Stimulated activated CD4-positive, alpha-beta T cell treated with anti-CD3 and anti-CD28 coated beads, TNF-alpha, amount 100 ng/mL, for 24 hours (primary cell): Measurements from ENCODE around the gene NDUFAF8.

Source experiments
- DNase-seq, 3 experiments: peaks; one replicate each; pipeline ENCODE4 v3.0.0-alpha.2; 2020; ENCODE audit warnings: low read depth in 3 of 3

Gene NDUFAF8

GRCh38 chr17:81251709-81252301, 12.7 kb downstream of the NDUFAF8 start:
- DNase-seq = no peak

DNA sequence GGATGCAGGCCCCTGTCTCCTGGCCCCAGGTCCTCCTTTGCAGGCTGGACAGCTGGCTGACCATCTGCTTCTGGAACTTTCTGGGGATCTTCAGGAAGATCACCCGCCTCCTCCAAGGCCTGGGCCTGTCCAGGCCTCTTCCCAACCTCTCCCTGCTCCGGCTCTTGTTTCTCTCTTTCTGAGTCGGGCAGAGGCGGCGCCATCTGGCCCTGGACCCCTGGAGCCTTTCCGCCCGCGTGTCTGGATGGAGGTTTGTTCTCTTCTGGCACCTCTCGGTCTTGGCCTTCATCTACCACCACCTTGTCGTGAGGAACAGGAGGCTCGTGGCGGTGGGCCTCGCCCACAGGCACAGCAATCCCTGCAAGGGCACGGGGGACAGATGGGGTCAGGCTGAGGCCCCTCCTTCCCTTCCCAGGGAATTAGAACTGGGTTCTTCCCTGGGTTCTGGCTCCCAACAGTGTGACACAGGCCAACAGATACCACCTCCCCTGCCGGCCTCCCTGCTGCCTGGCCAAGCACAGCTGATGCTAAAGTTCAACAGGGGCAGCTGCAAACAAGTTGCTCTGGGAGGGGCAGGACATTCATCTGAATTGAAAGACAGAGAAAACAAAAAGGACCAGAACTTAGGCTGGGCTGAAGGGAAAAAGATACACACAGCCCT, 13.3 kb downstream of the NDUFAF8 start:
- DNase-seq = no peak

DNA sequence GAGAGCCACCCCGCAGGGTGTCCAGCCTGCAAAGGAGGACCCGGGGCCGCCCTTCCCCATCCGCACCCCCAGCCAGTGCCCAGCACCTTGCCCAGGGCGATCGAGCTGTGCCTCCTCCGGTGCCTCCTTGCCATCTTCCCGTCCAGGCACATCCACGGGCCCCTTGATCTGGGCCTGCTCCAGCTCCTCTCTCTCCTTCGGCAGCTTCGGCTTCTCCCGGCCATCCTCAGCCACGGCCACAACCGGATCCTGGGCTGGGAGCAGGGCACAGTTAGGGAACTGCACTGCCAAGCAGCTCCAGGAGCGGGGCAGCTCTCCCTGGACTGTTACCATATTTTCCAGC, 13.8 kb downstream of the NDUFAF8 start:
- DNase-seq = no peak

GRCh38 chr17:81253358-81254131, 14.4 kb downstream of the NDUFAF8 start:
- DNase-seq = peak; percentile 22 to 47 (median 40)

DNA sequence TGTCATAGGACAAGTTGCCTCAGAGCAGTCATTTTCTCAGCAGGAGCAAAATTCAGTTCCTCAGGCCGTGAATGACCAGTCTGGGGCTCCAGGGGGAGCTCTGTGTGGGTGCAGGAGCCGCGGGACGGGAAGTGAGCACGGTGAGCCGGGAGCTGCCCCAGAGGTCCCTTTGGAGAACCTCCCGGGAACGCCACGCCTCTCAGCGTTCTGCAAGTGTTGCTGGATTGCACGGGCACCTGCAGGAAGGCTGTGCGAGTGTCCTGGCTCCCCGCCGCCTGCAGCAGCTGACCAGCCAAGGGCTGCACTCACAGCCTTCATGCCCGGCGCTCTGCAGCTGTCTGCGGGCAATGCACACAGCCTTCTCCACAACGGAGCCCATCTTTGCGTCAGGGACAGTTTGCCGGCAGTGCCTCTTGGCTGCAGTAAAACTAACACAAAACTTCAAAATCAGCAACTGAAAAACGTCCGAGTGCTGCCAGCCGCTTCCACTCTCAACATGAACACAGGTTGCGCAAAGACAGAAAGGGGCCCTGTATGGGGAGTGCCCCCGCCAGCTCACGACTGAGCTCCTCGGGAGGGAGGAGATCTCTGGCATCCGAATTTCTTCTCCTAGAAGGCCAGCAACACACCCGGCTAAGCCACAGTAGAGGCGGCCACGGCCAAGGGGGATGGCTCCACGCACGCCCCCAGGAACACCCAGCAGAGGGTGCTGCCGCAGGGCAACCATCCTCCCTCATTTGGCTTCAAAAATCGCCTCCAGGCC, 16.0 kb downstream of the NDUFAF8 start:
- DNase-seq = no peak

DNA sequence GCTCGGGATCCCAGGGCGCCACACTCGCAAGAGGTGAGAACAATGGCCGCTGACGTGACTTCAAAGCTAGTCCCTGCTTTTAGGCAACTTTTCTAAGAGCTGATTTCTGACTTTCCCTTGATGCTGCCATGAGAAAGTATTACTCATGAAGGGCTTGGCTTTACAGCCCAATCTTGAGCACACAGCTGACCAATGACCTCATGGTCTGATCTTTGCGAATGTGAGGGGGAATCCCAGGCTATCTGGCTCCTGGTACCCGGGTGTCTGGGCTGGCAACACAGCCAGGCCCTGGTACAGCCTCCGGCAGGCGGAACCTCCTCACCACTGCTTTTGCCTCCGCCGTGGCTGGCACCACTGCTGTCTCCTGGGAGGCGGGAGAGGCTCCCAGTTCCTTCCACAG, 17.5 kb downstream of the NDUFAF8 start:
- DNase-seq = no peak

GRCh38 chr17:81257533-81257932, 18.4 kb downstream of the NDUFAF8 start:
- DNase-seq = no peak

- no peak for DNase-seq
Observed at GRCh38 chr17:81258292-81258691, 19.2 kb downstream of the NDUFAF8 start.

DNA sequence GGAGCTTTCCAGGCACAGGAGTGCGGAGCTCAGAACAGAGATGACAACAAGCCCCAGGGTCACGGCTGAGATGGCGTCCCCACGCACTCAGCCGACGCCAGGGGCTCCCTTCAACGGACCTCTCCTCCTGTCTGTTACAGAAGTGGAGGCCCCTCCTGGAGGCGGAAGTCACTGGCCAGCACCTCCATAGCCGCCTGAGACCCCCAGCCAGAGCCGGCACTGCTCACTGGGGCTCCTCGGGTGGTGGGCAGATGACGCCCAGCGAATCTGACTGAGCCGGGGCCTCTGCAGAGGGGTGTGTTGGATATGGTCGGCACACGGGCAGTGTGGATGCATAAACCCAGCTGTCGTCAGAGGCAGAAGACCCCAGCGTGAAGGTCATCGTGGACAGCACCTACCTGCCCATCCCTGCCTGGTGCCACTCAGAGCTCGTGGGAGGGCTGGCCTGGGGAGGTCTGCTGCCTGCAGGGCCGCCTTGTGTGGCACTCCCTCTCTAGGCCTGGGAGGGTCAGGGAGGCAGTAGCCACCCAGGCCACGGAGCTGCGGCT, 20.0 kb downstream of the NDUFAF8 start:
- DNase-seq = no peak

DNA sequence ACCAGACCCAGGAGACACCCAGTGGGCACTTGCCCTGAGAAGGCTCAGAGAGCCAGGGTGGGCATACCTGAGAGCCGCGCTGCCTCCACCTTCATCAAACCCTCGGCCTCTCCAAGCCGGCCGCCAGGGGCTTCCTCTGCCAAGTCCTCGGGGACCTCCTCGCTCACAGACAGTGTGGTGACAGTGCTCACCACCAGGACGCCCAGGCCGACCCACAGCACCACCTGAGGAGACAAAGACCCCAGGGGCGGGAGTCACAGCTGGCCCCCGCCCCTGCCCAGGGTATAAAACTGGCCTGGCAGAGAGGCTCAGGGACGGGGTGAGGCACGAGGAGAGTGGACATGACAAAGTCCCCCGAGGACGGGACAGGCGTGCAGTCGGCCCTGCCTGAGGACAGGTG, 21.1 kb downstream of the NDUFAF8 start:
- no peak for DNase-seq

GRCh38 chr17:81260641-81261040, 21.5 kb downstream of the NDUFAF8 start:
- no peak for DNase-seq

DNA sequence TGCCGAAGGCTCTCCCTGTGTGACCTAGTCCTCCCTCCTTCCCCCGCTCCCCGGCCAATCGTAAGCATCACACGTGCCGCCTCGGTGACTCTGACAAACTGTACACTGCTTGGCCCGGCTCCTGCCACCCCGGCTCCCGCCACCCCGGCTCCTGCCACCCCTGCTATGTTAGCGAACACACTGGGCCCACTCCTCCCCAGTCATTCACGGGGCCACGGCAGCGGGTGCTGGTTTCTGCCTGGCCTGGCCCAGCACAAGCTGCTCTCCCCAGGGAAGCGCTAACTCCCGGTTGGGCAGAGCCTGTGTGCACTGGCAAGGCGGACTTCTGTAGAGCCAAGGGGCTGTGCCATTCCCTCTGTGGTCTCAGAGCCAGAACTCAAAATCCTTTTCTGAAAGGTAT, 22.0 kb downstream of the NDUFAF8 start:
- DNase-seq = no peak

- no peak for DNase-seq
Observed at GRCh38 chr17:81261582-81262336, 22.6 kb downstream of the NDUFAF8 start.

- no peak for DNase-seq
Observed at GRCh38 chr17:81263371-81264181, 24.5 kb downstream of the NDUFAF8 start.

DNA sequence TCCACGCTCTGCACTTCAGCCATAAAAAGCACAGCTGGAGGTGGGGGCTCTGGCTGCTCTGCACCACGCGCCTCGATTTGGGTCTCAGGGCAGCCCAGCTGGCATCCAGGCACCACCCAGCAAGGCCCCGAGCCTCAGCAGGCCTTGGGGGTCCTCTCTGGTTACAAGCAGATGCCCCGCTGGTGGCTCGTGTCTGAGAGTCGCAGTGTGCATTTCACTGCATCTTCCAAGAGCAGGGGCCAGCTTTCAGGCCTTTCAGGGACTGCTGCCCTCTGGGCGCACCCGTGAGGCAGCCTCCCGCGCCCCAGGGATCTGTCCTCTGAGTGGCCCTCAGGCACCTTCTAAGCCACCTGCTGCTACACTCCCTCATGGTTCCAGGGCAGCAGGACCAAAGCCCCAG, 25.5 kb downstream of the NDUFAF8 start:
- no peak for DNase-seq

DNA sequence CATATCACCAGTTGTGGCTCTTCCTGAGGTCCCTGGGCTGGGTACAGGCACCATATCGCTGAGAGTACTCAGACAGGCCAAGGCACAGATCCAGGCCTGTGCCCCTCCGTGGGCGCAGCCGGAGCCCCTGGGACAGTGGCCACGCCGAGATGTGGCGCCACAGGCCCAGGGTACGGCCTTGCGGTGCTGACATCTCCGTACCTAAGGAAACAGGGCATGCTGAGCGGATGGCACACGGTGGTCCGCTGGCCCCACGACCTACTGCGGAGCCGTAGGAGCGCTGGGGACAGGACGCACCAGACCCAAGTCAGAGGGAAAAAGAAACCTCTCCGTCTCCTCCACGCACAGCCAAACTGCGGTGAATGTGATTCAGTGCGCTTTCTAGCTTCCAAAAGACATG, 26.5 kb downstream of the NDUFAF8 start:
- no peak for DNase-seq

- DNase-seq = no peak
Observed at GRCh38 chr17:81267390-81268067, 28.4 kb downstream of the NDUFAF8 start.

- DNase-seq = no peak
Observed at GRCh38 chr17:81270279-81270678, 31.2 kb downstream of the NDUFAF8 start.

- no peak for DNase-seq
Observed at GRCh38 chr17:81271226-81271625, 32.1 kb downstream of the NDUFAF8 start.

DNA sequence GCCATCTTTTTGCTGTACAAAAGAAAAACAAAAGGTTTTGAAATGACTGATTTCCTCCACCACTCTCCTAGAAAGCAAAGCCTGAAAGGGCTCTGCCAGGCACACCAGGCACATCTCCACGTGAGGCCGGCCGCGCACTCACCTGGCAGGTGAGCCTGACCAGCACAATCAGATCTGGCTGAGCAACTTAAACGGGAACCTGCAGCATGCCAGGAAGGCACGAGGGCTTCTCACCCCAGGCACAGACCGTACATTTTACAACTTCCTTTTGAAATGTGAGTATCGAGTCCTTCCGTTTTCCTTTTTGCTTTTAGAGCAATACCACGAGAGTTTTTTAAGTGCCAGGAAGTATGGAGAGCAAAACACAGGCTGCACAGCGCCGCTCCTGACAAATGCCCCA, 33.5 kb downstream of the NDUFAF8 start:
- DNase-seq = no peak
